D341Med (cell line): ENCODE results near the gene ASB5.
"Not testable (repeated sequence)": the region's sequence is repeated elsewhere in the genome, so short reads cannot be mapped to it uniquely, and the experiment has no call there.

ENCODE experiments used
- DNase-seq: peaks from one replicate; pipeline ENCODE4 v3.0.0; 2012; ENCODE audit warnings: low spot score

ASB5 gene, protein sequence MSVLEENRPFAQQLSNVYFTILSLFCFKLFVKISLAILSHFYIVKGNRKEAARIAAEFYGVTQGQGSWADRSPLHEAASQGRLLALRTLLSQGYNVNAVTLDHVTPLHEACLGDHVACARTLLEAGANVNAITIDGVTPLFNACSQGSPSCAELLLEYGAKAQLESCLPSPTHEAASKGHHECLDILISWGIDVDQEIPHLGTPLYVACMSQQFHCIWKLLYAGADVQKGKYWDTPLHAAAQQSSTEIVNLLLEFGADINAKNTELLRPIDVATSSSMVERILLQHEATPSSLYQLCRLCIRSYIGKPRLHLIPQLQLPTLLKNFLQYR

GRCh38 chr4:176268963-176269362, at the start of gene ASB5:
TSS of gene ASB5 (minus strand) at chr4:176269222. CDS start at chr4:176269108, 114 bp downstream.
- DNase-seq, result no peak

GRCh38 chr4:176313596-176314336, 44.7 kb upstream of the ASB5 start:
- DNase-seq, result no peak

DNA sequence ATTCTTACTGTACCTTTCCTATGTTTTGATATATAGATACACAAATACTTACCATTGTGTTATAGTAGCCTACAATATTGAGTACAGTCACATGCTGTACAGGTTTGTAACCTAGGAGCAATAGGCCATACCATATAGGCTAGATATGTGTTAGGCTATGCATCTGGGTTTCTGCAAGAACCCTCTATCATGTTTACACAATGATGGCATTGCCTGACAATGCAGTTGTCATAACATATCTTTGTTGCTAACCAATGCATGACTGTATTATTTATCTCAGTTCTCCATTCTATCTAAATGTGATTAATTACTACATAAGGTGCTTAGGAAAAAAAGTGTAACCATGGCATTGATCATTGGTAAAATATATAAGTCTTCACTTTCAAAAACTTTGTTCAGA, 40.8 kb upstream of the ASB5 start:
- no peak for DNase-seq

GRCh38 chr4:176309046-176309445, 40.0 kb upstream of the ASB5 start:
- no peak for DNase-seq

DNA sequence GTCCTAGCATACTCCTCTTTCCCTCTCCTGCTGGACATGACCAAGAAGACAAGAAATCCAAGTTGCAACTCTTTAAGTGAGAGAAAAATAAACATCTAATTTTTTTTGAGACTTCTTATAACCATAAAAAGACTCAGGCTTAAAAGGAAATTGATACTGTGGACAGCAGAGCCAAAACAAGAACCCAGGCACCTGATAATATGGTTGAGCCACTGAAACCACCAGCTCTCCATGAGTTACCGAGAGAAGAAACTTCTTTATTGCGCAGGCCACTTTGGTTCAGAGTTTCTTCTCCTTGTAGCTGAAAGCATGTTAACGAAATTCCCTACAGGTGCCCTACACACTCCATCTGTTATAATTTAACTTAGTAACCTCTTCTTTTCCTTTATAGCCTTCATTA, 39.4 kb upstream of the ASB5 start:
- DNase-seq, result no peak

DNA sequence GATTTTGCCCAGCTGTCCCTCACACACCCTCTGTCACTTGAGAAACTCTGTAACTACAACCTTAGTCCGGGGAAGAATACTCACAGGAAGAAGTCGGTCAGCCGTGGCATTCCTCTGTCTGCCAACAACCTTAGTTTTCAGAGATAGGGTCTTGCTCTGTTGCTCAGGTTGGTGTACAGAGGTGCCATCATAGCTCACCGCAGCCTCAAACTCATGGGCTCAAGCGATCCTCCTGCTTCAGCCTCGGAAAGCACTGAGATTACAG, 38.6 kb upstream of the ASB5 start:
- DNase-seq, result no peak

- no peak for DNase-seq
Observed at GRCh38 chr4:176306837-176307665, 38.0 kb upstream of the ASB5 start.

GRCh38 chr4:176303938-176304337, 34.9 kb upstream of the ASB5 start:
- no peak for DNase-seq

DNA sequence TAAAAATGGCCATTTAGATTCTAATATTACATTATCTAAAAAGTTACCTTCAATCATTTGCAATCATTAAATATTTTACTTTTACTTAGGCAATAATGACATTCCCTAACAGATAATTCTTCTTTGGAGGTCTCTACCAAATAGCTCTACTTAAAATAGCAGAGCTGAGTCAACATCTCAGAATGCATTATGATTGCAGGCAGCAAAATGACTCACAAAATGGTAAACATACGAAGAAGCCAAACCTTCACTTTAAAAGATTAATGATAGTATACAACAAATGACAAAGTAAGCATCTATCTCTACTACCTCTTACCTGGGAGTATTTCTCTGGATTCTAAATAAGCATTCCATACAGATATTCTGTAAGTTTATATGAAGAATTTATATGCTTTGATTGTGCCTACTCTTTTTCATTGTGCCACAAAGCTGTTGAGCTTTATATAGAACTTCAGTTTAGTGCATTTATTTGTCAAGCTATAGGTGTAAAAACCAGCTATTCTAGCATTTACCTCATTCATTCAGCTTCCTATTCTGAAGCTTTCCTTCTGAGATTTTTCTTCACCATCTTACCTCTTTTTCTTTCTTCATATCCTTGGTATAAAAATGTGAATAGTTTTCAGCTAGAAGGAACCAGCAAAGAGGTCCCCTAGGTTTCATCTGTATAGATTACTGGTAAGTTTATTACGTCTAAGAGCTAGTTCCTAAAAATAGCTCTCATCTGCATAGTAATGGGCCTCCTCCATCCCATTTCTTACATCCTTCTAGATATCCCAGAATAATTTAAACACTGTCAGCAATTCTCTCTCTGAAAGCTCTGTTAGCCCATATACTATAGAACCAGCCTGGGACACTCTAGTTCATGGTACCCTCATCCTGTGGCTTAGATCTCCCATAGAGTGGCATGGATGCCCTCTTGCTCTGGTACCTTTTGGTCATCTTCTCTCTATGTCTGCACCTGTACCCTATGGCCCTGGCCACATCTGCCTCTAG, 33.6 kb upstream of the ASB5 start:
- no peak for DNase-seq

GRCh38 chr4:176300565-176300964, 31.5 kb upstream of the ASB5 start:
- DNase-seq, result no peak

GRCh38 chr4:176300036-176300435, 31.0 kb upstream of the ASB5 start:
- no peak for DNase-seq

- DNase-seq, result no peak
Observed at GRCh38 chr4:176298664-176299063, 29.6 kb upstream of the ASB5 start.

- not testable (repeated sequence) for DNase-seq
Observed at GRCh38 chr4:176295907-176296306, 26.9 kb upstream of the ASB5 start.

DNA sequence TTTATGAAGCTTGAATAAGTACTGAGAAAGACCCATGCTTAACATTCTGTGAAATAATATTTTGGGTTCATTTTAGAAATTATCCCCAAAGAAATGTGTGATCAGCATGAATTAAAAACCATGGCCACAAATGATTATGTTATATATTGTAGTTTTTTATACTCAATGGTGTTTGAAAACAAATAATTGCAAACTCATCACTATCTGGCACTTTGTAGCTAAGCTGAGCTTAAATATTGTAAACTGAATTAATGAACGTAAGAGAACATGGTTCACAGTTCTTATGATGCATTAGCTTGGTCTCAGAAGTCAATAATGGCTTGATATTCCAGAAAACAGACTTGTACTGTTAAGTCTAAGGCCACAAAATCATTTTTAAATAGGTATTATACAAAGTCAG, 24.6 kb upstream of the ASB5 start:
- no peak for DNase-seq

DNA sequence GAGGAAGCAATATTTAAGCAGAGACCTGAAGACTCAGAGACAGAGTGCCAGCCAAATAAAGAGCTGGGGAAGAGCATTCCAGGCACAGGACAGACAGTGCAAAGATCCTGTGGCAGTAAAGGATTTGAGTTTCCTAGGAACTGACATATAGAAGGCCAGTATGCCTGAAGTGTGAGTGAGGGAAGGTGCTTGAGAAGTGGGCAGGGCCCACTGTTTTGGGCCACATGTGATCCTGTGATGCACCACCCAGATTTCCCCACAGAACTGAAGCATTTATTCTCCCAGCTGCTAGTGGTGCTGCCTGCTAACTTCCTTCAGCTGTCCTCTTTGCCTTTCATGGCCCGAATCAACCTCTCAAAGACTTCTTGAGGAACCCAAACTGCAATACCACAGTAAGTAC, 23.9 kb upstream of the ASB5 start:
- DNase-seq, result no peak

DNA sequence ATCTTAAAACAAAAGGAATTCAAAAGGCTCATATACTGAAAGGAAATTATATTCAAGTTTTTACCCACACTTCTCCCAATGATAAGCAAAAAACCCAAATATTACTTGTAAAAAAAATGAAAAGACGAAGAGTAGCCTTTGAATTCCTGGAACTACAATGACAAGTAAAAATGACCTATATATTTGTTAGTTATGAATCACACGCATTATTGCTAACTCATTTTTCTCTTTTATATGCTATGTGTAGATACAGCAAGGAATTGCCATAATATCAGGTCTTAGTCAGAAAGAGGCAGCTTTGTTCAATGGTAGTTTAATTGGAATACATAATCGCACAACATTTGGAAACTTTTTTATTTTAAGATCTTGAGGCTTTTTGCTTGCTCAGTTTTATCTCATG, 22.7 kb upstream of the ASB5 start:
- DNase-seq, result no peak

DNA sequence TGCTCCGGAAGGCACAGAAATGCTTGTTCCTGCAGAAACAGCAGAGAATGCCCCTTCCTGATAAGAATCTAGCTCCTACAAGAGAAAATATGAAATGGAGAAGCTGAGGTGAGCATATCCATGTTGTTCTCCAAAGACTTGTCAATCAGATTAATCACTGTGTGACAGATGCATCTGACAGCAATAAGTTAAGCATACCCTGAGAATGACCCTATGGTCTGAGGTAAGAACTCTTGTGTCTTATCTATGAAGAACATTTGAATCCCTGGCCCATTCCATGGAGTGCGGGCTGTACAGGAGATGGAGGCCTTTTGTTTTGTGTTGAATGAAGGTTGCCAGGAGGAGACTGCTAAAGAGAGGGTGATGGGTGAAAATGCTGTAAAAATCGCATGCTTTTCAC, 21.5 kb upstream of the ASB5 start:
- no peak for DNase-seq

DNA sequence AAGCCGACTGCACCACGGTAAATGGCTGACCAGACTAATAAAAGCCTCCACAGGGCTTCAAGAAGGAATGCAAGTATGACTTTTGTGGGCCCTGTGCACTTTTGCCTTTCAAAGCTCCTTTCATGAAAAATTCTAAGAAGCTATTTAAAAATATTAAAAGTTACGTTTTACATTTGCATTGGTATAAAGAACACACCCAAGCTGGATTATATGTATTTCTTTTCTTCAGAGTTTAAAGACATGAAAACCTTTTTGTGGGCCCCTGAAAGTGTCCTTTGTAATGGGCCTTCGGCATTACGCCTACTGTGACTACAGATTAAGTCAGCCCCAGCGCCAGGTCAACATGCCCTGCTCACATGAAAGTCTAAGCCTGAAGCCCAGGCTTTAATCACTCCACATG, 20.5 kb upstream of the ASB5 start:
- no peak for DNase-seq

- no peak for DNase-seq
Observed at GRCh38 chr4:176288020-176288419, 19.0 kb upstream of the ASB5 start.

GRCh38 chr4:176287546-176287945, 18.5 kb upstream of the ASB5 start:
- no peak for DNase-seq

DNA sequence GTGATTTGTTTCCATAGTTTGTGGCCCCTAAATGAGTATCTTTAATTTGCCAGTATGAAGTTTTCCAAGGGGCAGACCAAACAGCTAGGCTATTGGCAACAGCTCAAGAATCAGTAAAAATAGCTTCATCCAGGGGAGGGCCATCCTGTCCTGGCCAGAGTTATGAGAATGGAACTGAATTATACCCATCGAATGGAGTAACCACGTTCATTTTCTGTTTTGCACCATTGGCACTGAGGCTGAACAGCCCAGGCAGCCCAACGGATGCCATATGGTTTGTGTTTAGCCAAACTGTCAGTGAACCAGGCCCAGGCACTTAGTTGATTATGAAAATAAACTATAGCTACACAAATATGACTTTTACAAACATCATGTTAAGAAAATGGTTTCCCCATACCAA, 17.7 kb upstream of the ASB5 start:
- DNase-seq, result no peak

DNA sequence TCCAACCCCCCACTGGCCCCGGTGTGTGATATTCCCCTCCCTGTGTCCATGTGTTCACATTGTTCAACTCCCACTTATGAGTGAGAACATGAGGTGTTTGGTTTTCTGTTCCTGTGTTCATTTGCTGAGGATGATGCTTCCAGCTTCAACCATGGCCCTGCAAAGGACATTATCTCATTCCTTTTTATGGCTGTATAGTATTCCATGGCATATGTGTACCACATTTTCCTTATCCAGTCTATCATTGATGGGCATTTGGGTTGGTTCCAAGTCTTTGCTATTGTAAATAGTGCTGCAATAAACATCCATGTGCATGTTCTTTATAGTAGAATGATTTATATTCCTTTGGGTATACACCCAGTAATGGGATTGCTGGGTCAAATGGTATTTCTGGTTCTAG, 10.5 kb upstream of the ASB5 start:
- DNase-seq, result not testable (repeated sequence)
